Caco-2 (cell line): ENCODE results near the gene STK26. TPM values are rescaled to one million over a fixed set of nuclear protein-coding genes. Genes with fewer than 3 reads are reported as not detected.
A peak's percentile ranks its signal among the peaks of the same experiment; 100 is the strongest.
"Not testable (repeated sequence)": the region's sequence is repeated elsewhere in the genome, so short reads cannot be mapped to it uniquely, and the experiment has no call there.

Source experiments
- BruUV-seq: library from RNA; stranded (reverse); fragments of 400-500 nt; replicated peaks from 2 replicates; lab custom pipeline; 2021; lab: Mats Ljungman, UMichigan
- CTCF ChIA-PET: fragments of 300-600 bp; sonication (Branson Sonifier 250); formaldehyde crosslinking; loops from one replicate; lab custom pipeline; 2022; ENCODE audit warnings: antibody characterized with exemption; lab: Charles Lee
- POLR2A ChIA-PET: fragments of 300-600 bp; sonication (Branson Sonifier 250); formaldehyde crosslinking; loops from one replicate; lab custom pipeline; 2022; ENCODE audit warnings: antibody characterized with exemption; lab: Charles Lee
- DNase-seq, 2 experiments: peaks; one replicate each; pipeline versions ENCODE4 v3.0.0 to v3.0.0-alpha.2; 2020 to 2022
- H3K27me3 ChIP-seq: replicated peaks from 2 replicates; pipeline ENCODE4 v1.6.0; 2011; ENCODE audit warnings: low read length; ENCODE audit not compliant: control insufficient read depth, insufficient read depth
- H3K36me3 ChIP-seq: 2 replicates; pipeline ENCODE4 v1.5.1; 2011; ENCODE audit warnings: low read length; ENCODE audit not compliant: control insufficient read depth, insufficient read depth
- H3K4me1 ChIP-seq: fragments of 250-450 bp; sonication (Bioruptor Pico); 2 replicates; pipeline ENCODE4 v1.5.1; 2020; ENCODE audit warnings: mild to moderate bottlenecking
- H3K4me3 ChIP-seq: 2 replicates; pipeline ENCODE4 v1.5.1; 2011; ENCODE audit warnings: low read depth, mild to moderate bottlenecking, control low read depth, low read length
- H3K9me3 ChIP-seq: fragments of 250-450 bp; sonication (Bioruptor Pico); 2 replicates; pipeline ENCODE4 v1.5.1; 2020; ENCODE audit warnings: mild to moderate bottlenecking, moderate library complexity
- H3K27ac Mint-ChIP-seq: one replicate; pipeline ENCODE4 v1.8.0; 2022; ENCODE audit warnings: mixed read lengths; ENCODE audit not compliant: unreplicated experiment
- H3K27me3 Mint-ChIP-seq: one replicate; pipeline ENCODE4 v1.8.0; 2022; ENCODE audit warnings: mixed read lengths; ENCODE audit not compliant: insufficient read depth, unreplicated experiment
- H3K36me3 Mint-ChIP-seq: one replicate; pipeline ENCODE4 v1.8.0; 2022; ENCODE audit warnings: mild to moderate bottlenecking, mixed read lengths; ENCODE audit not compliant: insufficient read depth, unreplicated experiment
- H3K4me1 Mint-ChIP-seq: one replicate; pipeline ENCODE4 v1.8.0; 2022; ENCODE audit warnings: low read depth, mixed read lengths; ENCODE audit not compliant: unreplicated experiment
- H3K4me3 Mint-ChIP-seq: one replicate; pipeline ENCODE4 v1.8.0; 2022; ENCODE audit warnings: mild to moderate bottlenecking, moderate library complexity, mixed read lengths; ENCODE audit not compliant: unreplicated experiment
- H3K9me3 Mint-ChIP-seq: one replicate; pipeline ENCODE4 v1.8.0; 2022; ENCODE audit warnings: mixed read lengths; ENCODE audit not compliant: unreplicated experiment
- CTCF ChIP-seq, 2 experiments: fragments of 200-600 bp in 1 of 2; IDR thresholded peaks; 1 replicate in 1 of 2; 2 replicates in 1 of 2; pipeline versions ENCODE4 v1.5.1 to v1.8.0; 2011 to 2022; ENCODE audit warnings: antibody characterized with exemption in 1 of 2, control low read depth in 1 of 2, inconsistent platforms in 1 of 2, low read depth in 1 of 2, low read length in 1 of 2, mild to moderate bottlenecking in 1 of 2, moderate library complexity in 1 of 2; ENCODE audit not compliant: insufficient read depth in 1 of 2, severe bottlenecking in 1 of 2, unreplicated experiment in 1 of 2
- intact Hi-C: fragments of 100-400 bp; cut with micrococcal nuclease; formaldehyde crosslinking; loops from one replicate; pipeline ENCODE4 v1.10.0; 2022; ENCODE audit not compliant: unreplicated experiment
- total RNA-seq: library from RNA; stranded (reverse); gene quantifications from 2 replicates; pipeline ENCODE4 v1.2.3, GENCODE V29; 2022

The STK26 gene
- total RNA-seq, 1 experiment from 2014 or later, result 37.1 TPM

DNA sequence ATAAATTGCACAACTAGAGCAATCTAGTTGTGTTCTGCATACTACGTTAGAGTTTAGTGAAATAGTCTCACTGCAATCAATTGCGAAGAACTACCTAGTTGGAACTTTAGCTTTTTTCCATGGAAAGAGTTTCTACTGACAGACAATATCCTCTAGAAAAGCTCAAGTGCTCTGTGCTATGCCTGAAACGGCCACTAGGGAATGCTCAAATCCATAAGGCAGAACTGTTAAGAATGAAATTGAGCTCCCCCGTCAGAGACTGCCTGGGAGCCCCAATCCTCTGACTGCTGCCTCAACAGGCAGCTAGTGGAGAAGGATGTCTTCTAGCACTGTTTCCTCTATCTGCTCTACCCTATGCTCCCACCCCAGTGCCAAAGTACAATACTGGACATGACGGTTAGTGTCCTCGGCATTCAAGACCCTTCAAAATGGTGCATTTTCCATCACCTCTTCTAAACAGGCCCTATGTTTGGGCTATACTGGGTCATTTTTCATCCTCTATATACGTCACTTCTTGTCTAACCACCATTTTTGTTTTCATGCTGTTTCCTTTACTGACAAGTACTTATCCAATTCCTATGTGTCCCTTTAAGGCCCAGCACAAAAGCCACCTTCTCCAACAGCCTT is 69.5 kb downstream of the STK26 start:
- POLR2A ChIA-PET, result interaction anchor here (0.7 kb wide), 1 partner anchor 127 kb away, joined by 4 read pairs; the partner anchor contains the start of gene RAP2C
- Histone ChIP-seq H3K27me3 (no peaks in the 10 kb centered on the region), H3K36me3 (no peaks in the 10 kb centered on the region), H3K4me1 (no peaks in the 10 kb centered on the region; the same call in 1 of the 2 replicates), H3K4me3 (no peak overlapping the region), H3K9me3 (no peaks in the 10 kb centered on the region)
- Mint-ChIP-seq H3K4me3 (no peak overlapping the region), H3K27me3 (no peaks in the 10 kb centered on the region), H3K4me1 (peaks cover 6% of the 10 kb centered on the region), H3K36me3 (no peaks in the 10 kb centered on the region), H3K27ac (no peak overlapping the region), H3K9me3 (no peaks in the 10 kb centered on the region)
- DNase-seq, result peak; percentile 47 to 57
- TF ChIP-seq CTCF (IDR thresholded peaks at IDR 0.05; ENCODE audit: insufficient read depth in 1 of 2, low read depth in 1 of 2, low read length in 1 of 2, severe bottlenecking in 1 of 2, unreplicated experiment in 1 of 2), result peak; percentile 62 to 65
- BruUV-seq, result no TSS peak
- intact Hi-C loops, result loop anchor here (1.0 to 5.0 kb wide), 2 partner anchors 127 to 520 kb away; partner anchors contain the start of gene RAP2C
- CTCF ChIA-PET, result interaction anchor here (0.6 to 1.9 kb wide), 15 partner anchors 15 to 522 kb away, joined by 3 to 67 read pairs (median 3); partner anchors contain the start of genes RAP2C and STK26

DNA sequence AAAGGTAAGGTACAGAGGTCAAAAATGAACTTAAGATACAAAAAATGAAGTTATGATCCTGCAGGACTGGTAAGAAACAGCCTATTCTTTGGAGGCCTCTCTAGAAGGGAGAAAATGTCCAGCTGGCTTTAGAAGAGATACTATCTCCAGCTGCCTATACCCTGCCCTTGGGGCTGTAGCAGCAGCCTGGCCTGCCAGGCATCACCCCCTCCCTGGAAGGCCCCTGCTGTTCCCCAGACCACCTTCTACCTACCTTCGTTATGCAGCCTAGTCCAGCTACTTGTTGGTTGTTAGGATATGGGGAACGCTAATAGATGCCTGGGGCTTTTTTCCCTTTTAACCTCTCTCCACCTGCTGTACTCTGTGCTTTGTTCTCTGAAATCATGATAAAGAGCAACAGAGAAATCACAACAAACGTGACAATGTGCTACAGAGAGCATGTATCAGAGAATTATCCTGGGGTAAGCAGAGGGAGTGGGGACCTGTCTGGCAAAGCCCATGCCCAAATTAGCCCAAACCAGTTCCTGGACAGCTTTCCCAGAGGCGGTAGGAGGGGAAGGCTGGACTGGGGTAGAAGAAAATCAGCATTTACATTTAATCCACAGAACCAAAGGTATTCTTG is 70.2 kb downstream of the STK26 start:
- no TSS peak for BruUV-seq
- Histone ChIP-seq H3K4me3 (no peak overlapping the region), H3K36me3 (no peaks in the 10 kb centered on the region), H3K4me1 (peaks cover 7% of the 10 kb centered on the region), H3K27me3 (no peaks in the 10 kb centered on the region), H3K9me3 (no peaks in the 10 kb centered on the region)
- no peaks in the 10 kb centered on the region for H3K36me3 Mint-ChIP-seq
- DNase-seq, result no peak
- H3K4me1 Mint-ChIP-seq, result peaks cover 11% of the 10 kb centered on the region
- no peaks in the 10 kb centered on the region for H3K9me3 Mint-ChIP-seq
- CTCF ChIA-PET, result interaction anchor here (0.8 to 1.9 kb wide), 2 partner anchors 127 to 252 kb away, joined by 5 to 67 read pairs; partner anchors contain the start of gene RAP2C
- no peak overlapping the region for H3K27ac Mint-ChIP-seq
- POLR2A ChIA-PET, result no interaction called here
- intact Hi-C loops, result loop anchor here (5.0 kb wide), 1 partner anchor 519 kb away; no protein-coding TSS in a partner anchor
- H3K4me3 Mint-ChIP-seq, result no peak overlapping the region
- H3K27me3 Mint-ChIP-seq, result no peaks in the 10 kb centered on the region
- no peak for TF ChIP-seq CTCF (IDR thresholded peaks at IDR 0.05; ENCODE audit: insufficient read depth in 1 of 2, low read depth in 1 of 2, low read length in 1 of 2, severe bottlenecking in 1 of 2, unreplicated experiment in 1 of 2)

DNA sequence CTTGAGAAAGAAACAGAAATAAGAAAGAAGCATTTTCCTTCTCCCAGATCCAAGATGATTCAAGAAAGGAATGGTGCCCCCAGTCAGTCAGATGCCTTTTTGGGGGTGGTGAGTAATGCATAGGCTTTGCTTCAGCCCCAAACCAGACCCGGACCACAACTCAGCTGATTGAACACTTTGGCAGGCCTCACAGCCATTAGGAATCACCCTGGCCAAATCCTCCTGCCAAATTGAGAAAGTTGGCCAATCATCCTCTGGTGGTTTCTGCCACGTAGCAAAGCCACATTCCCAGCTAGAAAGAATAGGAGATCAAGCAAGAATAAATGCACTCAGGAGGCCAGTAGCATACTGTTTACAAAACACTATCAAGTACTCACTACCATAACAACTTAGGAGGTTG is 71.1 kb downstream of the STK26 start:
- no peaks in the 10 kb centered on the region for H3K36me3 ChIP-seq
- no peaks in the 10 kb centered on the region for H3K27me3 Mint-ChIP-seq
- ChIA-PET POLR2A (no interaction called here), CTCF (no interaction called here)
- no peak for TF ChIP-seq CTCF (IDR thresholded peaks at IDR 0.05; ENCODE audit: insufficient read depth in 1 of 2, low read depth in 1 of 2, low read length in 1 of 2, severe bottlenecking in 1 of 2, unreplicated experiment in 1 of 2)
- no peak overlapping the region for H3K4me3 ChIP-seq
- peaks cover 11% of the 10 kb centered on the region for H3K4me1 ChIP-seq
- H3K4me1 Mint-ChIP-seq, result peaks cover 16% of the 10 kb centered on the region
- no TSS peak for BruUV-seq
- H3K9me3 ChIP-seq, result no peaks in the 10 kb centered on the region
- no peak overlapping the region for H3K27ac Mint-ChIP-seq
- no peak for DNase-seq
- no peaks in the 10 kb centered on the region for H3K9me3 Mint-ChIP-seq
- H3K36me3 Mint-ChIP-seq, result no peaks in the 10 kb centered on the region
- H3K4me3 Mint-ChIP-seq, result no peak overlapping the region
- H3K27me3 ChIP-seq, result no peaks in the 10 kb centered on the region
- intact Hi-C loops, result loop anchor here (5.0 kb wide), 1 partner anchor 518 kb away; no protein-coding TSS in a partner anchor

DNA sequence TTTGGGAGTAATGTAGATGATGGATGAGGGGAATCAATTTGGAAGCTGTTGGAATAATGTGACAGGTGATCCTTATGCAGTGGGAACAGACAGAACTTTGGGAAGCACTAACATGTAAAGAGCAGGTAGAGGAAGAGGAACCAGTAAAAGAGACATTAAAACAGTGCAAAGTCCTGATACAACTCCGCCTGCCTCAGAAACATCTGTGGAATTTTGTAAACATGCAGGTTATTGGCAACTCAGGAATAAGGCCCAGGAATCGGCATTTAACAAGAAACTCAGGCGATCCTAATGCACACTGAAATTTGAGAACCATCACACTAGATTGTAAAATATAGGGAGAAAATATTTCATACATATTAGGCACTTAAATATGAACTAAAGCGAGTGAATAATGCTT is 75.6 kb downstream of the STK26 start:
- H3K4me1 ChIP-seq, result peaks cover 11% of the 10 kb centered on the region
- H3K27me3 Mint-ChIP-seq, DNase-seq, POLR2A ChIA-PET, CTCF ChIA-PET, BruUV-seq, H3K9me3 ChIP-seq, H3K4me3 ChIP-seq, H3K36me3 Mint-ChIP-seq, H3K36me3 ChIP-seq, H3K4me1 Mint-ChIP-seq, H3K27me3 ChIP-seq, intact Hi-C loops, H3K9me3 Mint-ChIP-seq: not testable (repeated sequence)
- peak overlapping the region; percentile 65 for H3K27ac Mint-ChIP-seq
- peak overlapping the region; percentile 53 for H3K4me3 Mint-ChIP-seq
